Hepatocyte (in vitro differentiated cells): Measurements from ENCODE around the gene VWA8. TPM values are rescaled to one million over a fixed set of nuclear protein-coding genes. Genes with fewer than 3 reads are reported as not detected.
A peak's percentile ranks its signal among the peaks of the same experiment; 100 is the strongest.

Experiments used
- DNase-seq: peaks from one replicate; pipeline ENCODE4 v3.0.0-alpha.2; 2016; ENCODE audit warnings: low spot score
- H2AFZ ChIP-seq: fragments of 200-600 bp; sonication (generic); 2 replicates; pipeline ENCODE4 v1.6.0; 2016; ENCODE audit warnings: antibody characterized with exemption, mild to moderate bottlenecking
- H3K27ac ChIP-seq: fragments of 200-600 bp; sonication (generic); 2 replicates; pipeline ENCODE4 v1.5.1; 2016; ENCODE audit warnings: mild to moderate bottlenecking
- H3K27me3 ChIP-seq: fragments of 200-600 bp; sonication (generic); 2 replicates; pipeline ENCODE4 v1.6.1; 2016
- H3K36me3 ChIP-seq: fragments of 200-600 bp; sonication (generic); replicated peaks from 2 replicates; pipeline ENCODE4 v1.5.1; 2016; ENCODE audit warnings: low read depth; ENCODE audit not compliant: insufficient read depth
- H3K4me1 ChIP-seq: fragments of 200-600 bp; sonication (generic); 2 replicates; pipeline ENCODE4 v1.5.1; 2016; ENCODE audit warnings: mild to moderate bottlenecking, moderate library complexity; ENCODE audit not compliant: insufficient read depth
- H3K4me2 ChIP-seq: fragments of 200-600 bp; sonication (generic); 2 replicates; pipeline ENCODE4 v1.6.0; 2016
- H3K4me3 ChIP-seq: fragments of 200-600 bp; sonication (generic); 2 replicates; pipeline ENCODE4 v1.5.1; 2016; ENCODE audit warnings: mild to moderate bottlenecking
- H3K79me2 ChIP-seq: fragments of 200-600 bp; sonication (generic); 2 replicates; pipeline ENCODE4 v1.6.0; 2017; ENCODE audit warnings: mild to moderate bottlenecking
- H3K9me2 ChIP-seq: fragments of 200-600 bp; sonication (generic); replicated peaks from 2 replicates; pipeline ENCODE4 v1.6.0; 2017; ENCODE audit warnings: mild to moderate bottlenecking; ENCODE audit not compliant: insufficient read depth
- H3K9me3 ChIP-seq: fragments of 200-600 bp; sonication (generic); 2 replicates; pipeline ENCODE4 v1.5.1; 2016; ENCODE audit warnings: low read depth, mild to moderate bottlenecking
- H4K20me1 ChIP-seq: fragments of 200-600 bp; sonication (generic); 2 replicates; pipeline ENCODE4 v1.6.0; 2016; ENCODE audit warnings: mild to moderate bottlenecking; ENCODE audit not compliant: insufficient read depth, poor library complexity, severe bottlenecking
- EZH2 ChIP-seq: fragments of 200-600 bp; sonication (generic); IDR thresholded peaks from 2 replicates; pipeline ENCODE4 v1.6.1; 2016; ENCODE audit warnings: antibody characterized with exemption, mild to moderate bottlenecking, borderline replicate concordance
- EZH2phosphoT487 ChIP-seq: fragments of 200-600 bp; sonication (generic); IDR thresholded peaks from one replicate; pipeline ENCODE4 v1.6.1; 2018; ENCODE audit warnings: antibody characterized with exemption, mild to moderate bottlenecking, low read depth, moderate library complexity; ENCODE audit not compliant: unreplicated experiment, severe bottlenecking
- WGBS: methylation state at CpG from one replicate; pipeline ENCODE4 v1.1.6; 2016; ENCODE audit warnings: low lambda C conversion rate; ENCODE audit errors: missing lambda C conversion rate; 5-methylcytosine and 5-hydroxymethylcytosine counted together
- polyA plus RNA-seq: library from polyadenylated mRNA; unstranded; fragments of >200 nt; fragmentation: Nextera tagmentation; extraction: Ambion mirVana; gene quantifications from 2 replicates; pipeline ENCODE4 v1.2.1, GENCODE V29; 2016
- total RNA-seq: library from RNA; depleted of rRNA; stranded (reverse); fragments of >200 nt; gene quantifications from 2 replicates; pipeline ENCODE4 v1.2.3, GENCODE V29; 2014
- TF ChIP-seq, protein P1 (sequence below): fragments of 200-600 bp; sonication (generic); IDR thresholded peaks from 2 replicates; pipeline ENCODE4 v1.5.1; 2016; ENCODE audit warnings: antibody characterized with exemption, mild to moderate bottlenecking; ENCODE audit not compliant: poor library complexity

The VWA8 gene
- total and polyA plus RNA-seq, 2 experiments from 2014 or later, result 4.9 to 19.5 TPM

DNA sequence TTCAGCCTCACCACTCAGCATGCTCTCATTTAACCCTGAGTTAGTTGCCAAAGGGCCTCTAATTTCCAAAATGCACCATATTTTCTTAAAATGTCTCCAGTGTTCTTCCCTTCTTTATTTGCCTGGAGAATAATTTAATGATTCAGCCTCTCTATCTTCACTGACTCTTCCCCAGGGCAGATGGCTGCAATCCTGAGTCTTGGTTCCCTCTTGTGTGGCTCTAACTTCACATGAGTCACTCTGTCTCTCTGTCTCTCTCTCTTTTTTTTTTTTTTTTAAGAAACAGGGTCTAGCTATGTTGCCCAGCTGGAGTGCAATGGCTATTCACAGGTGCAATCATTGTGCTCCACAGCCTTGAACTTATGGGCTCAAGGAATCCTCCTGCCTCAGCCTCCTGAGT lies 251.4 kb downstream of the VWA8 start:
- no peaks in the 10 kb centered on the region for H3K27me3 ChIP-seq
- H2AFZ ChIP-seq, result no peak overlapping the region
- no peaks in the 10 kb centered on the region for H3K9me3 ChIP-seq
- TF ChIP-seq EZH2, result no peak
- TF ChIP-seq EZH2phosphoT487, result no peak
- TF ChIP-seq, protein P1, sequence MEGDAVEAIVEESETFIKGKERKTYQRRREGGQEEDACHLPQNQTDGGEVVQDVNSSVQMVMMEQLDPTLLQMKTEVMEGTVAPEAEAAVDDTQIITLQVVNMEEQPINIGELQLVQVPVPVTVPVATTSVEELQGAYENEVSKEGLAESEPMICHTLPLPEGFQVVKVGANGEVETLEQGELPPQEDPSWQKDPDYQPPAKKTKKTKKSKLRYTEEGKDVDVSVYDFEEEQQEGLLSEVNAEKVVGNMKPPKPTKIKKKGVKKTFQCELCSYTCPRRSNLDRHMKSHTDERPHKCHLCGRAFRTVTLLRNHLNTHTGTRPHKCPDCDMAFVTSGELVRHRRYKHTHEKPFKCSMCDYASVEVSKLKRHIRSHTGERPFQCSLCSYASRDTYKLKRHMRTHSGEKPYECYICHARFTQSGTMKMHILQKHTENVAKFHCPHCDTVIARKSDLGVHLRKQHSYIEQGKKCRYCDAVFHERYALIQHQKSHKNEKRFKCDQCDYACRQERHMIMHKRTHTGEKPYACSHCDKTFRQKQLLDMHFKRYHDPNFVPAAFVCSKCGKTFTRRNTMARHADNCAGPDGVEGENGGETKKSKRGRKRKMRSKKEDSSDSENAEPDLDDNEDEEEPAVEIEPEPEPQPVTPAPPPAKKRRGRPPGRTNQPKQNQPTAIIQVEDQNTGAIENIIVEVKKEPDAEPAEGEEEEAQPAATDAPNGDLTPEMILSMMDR, result no peak
- no peak overlapping the region for H3K4me2 ChIP-seq
- H3K27ac ChIP-seq, result no peak overlapping the region
- DNase-seq, result no peak
- no peaks in the 10 kb centered on the region for H4K20me1 ChIP-seq
- H3K4me3 ChIP-seq, result no peak overlapping the region
- H3K9me2 ChIP-seq, result no peaks in the 10 kb centered on the region
- H3K36me3 ChIP-seq, result no peaks in the 10 kb centered on the region
- no peaks in the 10 kb centered on the region for H3K4me1 ChIP-seq
- H3K79me2 ChIP-seq, result no peaks in the 10 kb centered on the region

DNA sequence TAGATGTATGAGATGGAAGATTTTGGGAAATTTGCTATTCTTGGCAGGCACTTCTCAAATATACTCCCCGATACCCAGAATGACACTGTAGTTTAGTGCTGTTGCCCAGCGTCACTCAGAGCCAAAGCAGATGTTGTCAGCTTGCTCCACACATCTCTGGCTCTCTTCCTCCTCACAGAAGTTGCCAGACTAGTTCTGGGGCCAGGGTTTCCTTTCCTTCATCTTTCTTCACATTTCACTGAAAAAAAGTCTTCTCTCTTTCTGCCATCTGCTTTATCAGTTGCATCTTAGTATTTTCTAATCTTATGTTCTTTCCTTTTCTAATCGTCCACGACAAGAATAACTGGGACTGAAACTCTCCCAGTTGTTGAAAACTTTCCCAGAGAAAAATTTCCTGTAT lies 252.2 kb downstream of the VWA8 start:
- Histone ChIP-seq H2AFZ (no peak overlapping the region), H3K9me3 (no peaks in the 10 kb centered on the region), H3K9me2 (no peaks in the 10 kb centered on the region), H3K36me3 (no peaks in the 10 kb centered on the region), H3K4me1 (no peaks in the 10 kb centered on the region), H3K4me3 (no peak overlapping the region), H3K4me2 (no peak overlapping the region), H3K27me3 (no peaks in the 10 kb centered on the region), H3K27ac (no peak overlapping the region), H4K20me1 (no peaks in the 10 kb centered on the region), H3K79me2 (no peaks in the 10 kb centered on the region)
- no peak for DNase-seq
- TF ChIP-seq EZH2phosphoT487, result no peak
- TF ChIP-seq, protein P1, result no peak
- TF ChIP-seq EZH2, result no peak
- WGBS, result 73% methylated on average over 4 of the region's 4 CpGs

DNA sequence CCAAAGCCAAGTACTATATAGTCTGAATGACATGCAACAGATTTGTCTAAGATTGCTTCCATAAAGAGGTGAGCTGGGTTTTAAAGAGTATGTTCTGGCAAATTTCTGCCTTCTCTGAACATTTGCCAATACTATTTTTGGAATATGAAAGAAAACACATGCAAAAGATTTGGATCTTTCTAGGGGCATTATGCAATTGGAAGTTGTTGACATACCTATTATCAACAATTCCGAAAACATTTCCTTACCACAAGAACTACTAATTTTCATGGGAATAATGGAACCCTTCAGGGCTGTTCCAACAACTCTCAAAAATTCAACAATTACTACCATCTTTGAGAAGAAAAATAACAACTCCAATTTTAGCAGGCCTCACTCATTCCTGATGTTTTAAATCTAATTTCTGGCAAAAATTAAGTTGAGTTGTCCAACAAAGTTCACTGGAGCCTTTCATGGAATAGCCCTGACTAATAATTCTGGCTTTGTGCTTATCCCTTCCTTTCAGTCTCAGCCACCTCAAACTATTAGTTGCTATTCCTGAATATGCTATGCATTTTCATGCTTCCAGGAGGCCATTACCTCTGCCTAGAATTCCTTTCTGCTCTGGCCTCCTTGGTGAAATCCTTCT lies 253.6 kb downstream of the VWA8 start:
- Histone ChIP-seq H3K4me2 (no peak overlapping the region), H3K36me3 (no peaks in the 10 kb centered on the region), H3K27ac (no peak overlapping the region), H3K4me1 (no peaks in the 10 kb centered on the region), H3K9me3 (no peaks in the 10 kb centered on the region), H3K27me3 (no peaks in the 10 kb centered on the region), H3K9me2 (no peaks in the 10 kb centered on the region), H3K79me2 (no peaks in the 10 kb centered on the region), H2AFZ (no peak overlapping the region), H3K4me3 (no peak overlapping the region), H4K20me1 (no peaks in the 10 kb centered on the region)
- TF ChIP-seq, protein P1, result no peak
- TF ChIP-seq EZH2phosphoT487 (no peak), EZH2 (no peak)
- DNase-seq, result no peak
- 52% methylated on average over 1 of the region's 1 CpG for WGBS

DNA sequence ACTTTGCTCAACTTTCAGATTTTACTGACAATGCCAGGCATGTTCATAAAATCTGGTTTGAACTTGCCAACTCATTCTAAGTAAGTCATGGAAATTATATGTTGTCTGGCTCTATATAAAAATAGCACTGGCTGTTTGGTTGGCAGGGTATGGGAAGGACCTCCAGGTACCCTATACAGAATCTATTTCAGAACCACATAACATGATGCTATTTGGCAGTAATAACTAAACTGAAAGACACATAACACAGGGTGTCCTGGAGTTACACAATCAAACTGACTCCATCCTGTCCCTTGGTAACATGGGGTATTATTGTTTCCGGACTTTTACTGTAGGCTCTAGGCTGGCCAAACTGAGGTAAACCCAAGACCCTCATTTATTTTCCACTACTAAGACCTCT lies 254.8 kb downstream of the VWA8 start:
- H3K9me3 ChIP-seq, result no peaks in the 10 kb centered on the region
- DNase-seq, result no peak
- peak overlapping the region; percentile 43 for H3K27ac ChIP-seq
- no peaks in the 10 kb centered on the region for H3K27me3 ChIP-seq
- no peak for TF ChIP-seq EZH2
- TF ChIP-seq, protein P1, result no peak
- no peak for TF ChIP-seq EZH2phosphoT487
- H3K4me1 ChIP-seq, result no peaks in the 10 kb centered on the region
- H3K4me2 ChIP-seq, result no peak overlapping the region
- H3K79me2 ChIP-seq, result no peaks in the 10 kb centered on the region
- no peak overlapping the region for H2AFZ ChIP-seq
- no peaks in the 10 kb centered on the region for H3K9me2 ChIP-seq
- no peak overlapping the region for H3K4me3 ChIP-seq
- 95% methylated on average over 1 of the region's 1 CpG for WGBS
- H3K36me3 ChIP-seq, result no peaks in the 10 kb centered on the region
- no peaks in the 10 kb centered on the region for H4K20me1 ChIP-seq
